Thoracic aorta (tissue), 2 donors: ENCODE measurements around the gene GON4L. TPM values are rescaled to one million over a fixed set of nuclear protein-coding genes. Genes with fewer than 3 reads are reported as not detected.

Source experiments
- ATAC-seq: fragments of 150-250 bp; one replicate; pipeline ENCODE4 v1.8.0; 2017; ENCODE audit warnings: low read depth; ENCODE audit not compliant: insufficient number of reproducible peaks, low FRiP score
- DNase-seq: peaks from one replicate; pipeline ENCODE4 v3.0.0-alpha.2; 2020; ENCODE audit warnings: low spot score
- H3K27ac ChIP-seq, 2 donors: fragments of 200-600 bp; sonication (generic); 1 replicate in 1 of 2; 2 replicates in 1 of 2; pipeline ENCODE4 v1.5.1; 2016; ENCODE audit warnings: mild to moderate bottlenecking in 2 of 2, moderate library complexity in 2 of 2
- H3K27me3 ChIP-seq: fragments of 200-600 bp; sonication (generic); replicated peaks from 2 replicates; pipeline ENCODE4 v1.6.0; 2016; ENCODE audit warnings: mild to moderate bottlenecking; ENCODE audit not compliant: insufficient read depth
- H3K36me3 ChIP-seq: fragments of 200-600 bp; sonication (generic); one replicate; pipeline ENCODE4 v1.5.1; 2016
- H3K4me1 ChIP-seq, 2 donors: fragments of 200-600 bp; sonication (generic); 1 replicate in 1 of 2; 2 replicates in 1 of 2; pipeline versions ENCODE4 v1.5.1 to v1.6.0; 2016; ENCODE audit warnings: low read depth in 2 of 2, mild to moderate bottlenecking in 1 of 2; ENCODE audit not compliant: control insufficient read depth in 1 of 2
- H3K4me3 ChIP-seq: fragments of 200-600 bp; sonication (generic); 2 replicates; pipeline ENCODE4 v1.5.1; 2016; ENCODE audit warnings: mild to moderate bottlenecking
- H3K9me3 ChIP-seq: fragments of 200-600 bp; sonication (generic); 2 replicates; pipeline ENCODE4 v1.5.1; 2016
- total RNA-seq, 2 donors: library from RNA; depleted of rRNA; stranded (reverse); fragments of >200 nt; gene quantifications; one replicate each; pipeline versions ENCODE4 v1.1.0 to v1.2.3, GENCODE V29; 2016
- TF ChIP-seq, protein P1 (sequence below): fragments of 200-600 bp; sonication (generic); IDR thresholded peaks from one replicate; pipeline ENCODE4 v1.5.1; 2019; ENCODE audit warnings: antibody characterized with exemption

GON4L gene
- total RNA-seq, 2 donors from 2014 or later: 39.3 to 83.2 TPM

- Histone ChIP-seq H3K27ac (peak overlapping the region; percentile 93 to 96), H3K36me3 (no peaks in the 10 kb centered on the region), H3K4me1 (peaks cover 0 to 37% of the 10 kb centered on the region in 2 donors), H3K27me3 (no peaks in the 10 kb centered on the region), H3K4me3 (no peak overlapping the region), H3K9me3 (no peaks in the 10 kb centered on the region)
- no peak for ATAC-seq
- no peak for DNase-seq
- TF ChIP-seq, protein P1, sequence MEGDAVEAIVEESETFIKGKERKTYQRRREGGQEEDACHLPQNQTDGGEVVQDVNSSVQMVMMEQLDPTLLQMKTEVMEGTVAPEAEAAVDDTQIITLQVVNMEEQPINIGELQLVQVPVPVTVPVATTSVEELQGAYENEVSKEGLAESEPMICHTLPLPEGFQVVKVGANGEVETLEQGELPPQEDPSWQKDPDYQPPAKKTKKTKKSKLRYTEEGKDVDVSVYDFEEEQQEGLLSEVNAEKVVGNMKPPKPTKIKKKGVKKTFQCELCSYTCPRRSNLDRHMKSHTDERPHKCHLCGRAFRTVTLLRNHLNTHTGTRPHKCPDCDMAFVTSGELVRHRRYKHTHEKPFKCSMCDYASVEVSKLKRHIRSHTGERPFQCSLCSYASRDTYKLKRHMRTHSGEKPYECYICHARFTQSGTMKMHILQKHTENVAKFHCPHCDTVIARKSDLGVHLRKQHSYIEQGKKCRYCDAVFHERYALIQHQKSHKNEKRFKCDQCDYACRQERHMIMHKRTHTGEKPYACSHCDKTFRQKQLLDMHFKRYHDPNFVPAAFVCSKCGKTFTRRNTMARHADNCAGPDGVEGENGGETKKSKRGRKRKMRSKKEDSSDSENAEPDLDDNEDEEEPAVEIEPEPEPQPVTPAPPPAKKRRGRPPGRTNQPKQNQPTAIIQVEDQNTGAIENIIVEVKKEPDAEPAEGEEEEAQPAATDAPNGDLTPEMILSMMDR: no peak
These were observed 4.9 kb upstream of the GON4L start for GRCh38 chr1:155861896-155862295.

DNA sequence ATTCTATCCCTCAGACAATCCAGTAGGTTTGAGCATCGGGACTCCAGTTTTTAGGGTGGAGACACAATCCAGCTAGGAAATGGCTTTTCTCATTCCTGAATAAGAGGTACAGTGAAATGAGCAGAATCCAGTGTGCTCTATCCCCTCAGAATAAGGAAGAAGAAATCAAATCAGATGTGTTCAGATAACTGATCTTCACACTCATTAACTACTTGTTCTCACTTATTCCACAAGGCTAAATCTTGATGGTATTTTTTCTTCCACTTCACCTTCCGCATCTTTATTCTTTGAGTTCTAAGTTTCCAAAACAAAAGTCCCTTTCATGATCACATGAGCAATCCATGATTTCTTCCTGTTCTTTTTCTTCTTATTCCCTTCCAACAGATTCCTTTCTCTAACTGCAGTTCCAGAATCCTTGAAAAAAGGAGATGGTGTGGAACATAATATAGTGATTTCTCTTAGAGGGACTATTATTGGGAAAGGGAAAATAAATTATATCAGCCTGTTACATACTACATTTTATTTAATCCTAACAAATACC, 4.0 kb upstream of the GON4L start:
- no peak for ATAC-seq
- H3K4me3 ChIP-seq: peak overlapping the region; percentile 66
- no peaks in the 10 kb centered on the region for H3K36me3 ChIP-seq
- TF ChIP-seq, protein P1: no peak
- H3K9me3 ChIP-seq: no peaks in the 10 kb centered on the region
- H3K27me3 ChIP-seq: no peaks in the 10 kb centered on the region
- peak overlapping the region; percentile 93 to 96 for H3K27ac ChIP-seq
- H3K4me1 ChIP-seq: peaks cover 0 to 44% of the 10 kb centered on the region in 2 donors
- no peak for DNase-seq

- Histone ChIP-seq H3K4me1 (peaks cover 0 to 46% of the 10 kb centered on the region in 2 donors), H3K4me3 (peak overlapping the region; percentile 66), H3K36me3 (no peaks in the 10 kb centered on the region), H3K27me3 (no peaks in the 10 kb centered on the region), H3K9me3 (no peaks in the 10 kb centered on the region), H3K27ac (peak overlapping the region; percentile 93 to 96)
- ATAC-seq: peak; percentile 51
- TF ChIP-seq, protein P1: no peak
- DNase-seq: peak; percentile 50
These were observed 3.2 kb upstream of the GON4L start for GRCh38 chr1:155859881-155860871.

DNA sequence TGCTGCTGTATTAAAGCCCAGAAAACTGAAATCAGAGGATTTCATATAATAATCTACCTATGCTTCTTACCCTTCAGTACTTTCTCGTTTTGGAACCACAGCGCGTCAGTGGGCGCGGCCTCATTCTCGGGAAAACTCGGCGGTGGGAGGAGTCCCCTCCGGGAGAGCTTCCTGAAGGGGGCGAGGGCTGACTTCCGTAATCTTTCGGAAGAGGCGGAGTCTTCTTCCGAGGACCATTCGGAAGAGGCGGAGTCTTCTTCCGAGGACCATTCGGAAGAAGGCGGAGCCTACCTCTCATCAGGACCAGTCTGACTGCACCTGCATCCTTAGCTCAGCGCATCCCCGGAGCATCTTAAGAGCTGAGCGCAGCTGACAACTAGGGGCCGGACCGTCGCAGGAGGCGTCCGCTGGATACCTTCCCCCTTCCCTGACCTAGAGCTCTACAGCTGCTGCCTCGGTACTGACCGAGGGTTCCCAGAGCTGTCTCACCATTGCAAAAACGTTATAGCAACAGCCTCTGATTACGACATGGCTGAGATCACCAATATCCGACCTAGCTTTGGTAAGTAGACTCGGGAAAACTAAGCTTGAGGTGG, 2.3 kb upstream of the GON4L start, which contains the start of gene SYT11:
Gene SYT11, plus strand, starts transcription at position 334 of the 596 bp plus-strand sequence. Its CDS starts 195 bp downstream, at position 529.
- Histone ChIP-seq H3K4me1 (peaks cover 0 to 46% of the 10 kb centered on the region in 2 donors), H3K36me3 (peaks cover 3% of the 10 kb centered on the region), H3K27ac (peak within 1 kb of the TSS; percentile 93 to 96), H3K4me3 (peak within 1 kb of the TSS; percentile 66), H3K27me3 (no peaks in the 10 kb centered on the region), H3K9me3 (no peaks in the 10 kb centered on the region)
- TF ChIP-seq, protein P1: no peak
- ATAC-seq (peak; percentile 95), DNase-seq (peak; percentile 88)

GRCh38 chr1:155858800-155859233, 1.8 kb upstream of the GON4L start:
- Histone ChIP-seq H3K36me3 (peaks cover 5% of the 10 kb centered on the region), H3K27me3 (no peaks in the 10 kb centered on the region), H3K4me1 (peaks cover 0 to 46% of the 10 kb centered on the region in 2 donors), H3K9me3 (no peaks in the 10 kb centered on the region), H3K4me3 (peak overlapping the region; percentile 66), H3K27ac (peak overlapping the region; percentile 81 to 93)
- TF ChIP-seq, protein P1: no peak
- DNase-seq: no peak
- ATAC-seq: peak; percentile 4
